H1 (cell line): ENCODE measurements around the gene SIRT7. TPM values are rescaled to one million over a fixed set of nuclear protein-coding genes. Genes with fewer than 3 reads are reported as not detected.

Experiments
- CTCF ChIA-PET: fragments of 300-600 bp; sonication (Branson Sonifier 250); formaldehyde crosslinking; loops from one replicate; lab custom pipeline; 2021; ENCODE audit not compliant: partially characterized antibody; lab: Charles Lee
- POLR2A ChIA-PET: fragments of 300-600 bp; sonication (Branson Sonifier 250); formaldehyde crosslinking; loops from one replicate; lab custom pipeline; 2021; ENCODE audit warnings: inconsistent platforms; ENCODE audit not compliant: partially characterized antibody; lab: Charles Lee
- DNase-seq, 2 experiments: peaks; one replicate each; pipeline versions ENCODE4 v3.0.0 to v3.0.0-alpha.2; 2010 to 2022; ENCODE audit warnings: low spot score in 2 of 2, low read depth in 1 of 2, mixed read lengths in 1 of 2
- FAIRE-seq: peaks from 2 replicates; lab custom pipeline; 2011; peaks lifted over from hg19 to GRCh38; lab: Jason Lieb, UNC
- H2AFZ ChIP-seq: 2 replicates; pipeline ENCODE4 v1.8.1; 2012; ENCODE audit warnings: low read length, inconsistent platforms
- H2AK5ac ChIP-seq: 2 replicates; pipeline ENCODE4 v1.6.1; 2013; ENCODE audit warnings: low read depth, low read length
- H2BK120ac ChIP-seq: replicated peaks from 2 replicates; pipeline ENCODE3; 2013; ENCODE audit warnings: low read depth, low read length, inconsistent platforms
- H2BK12ac ChIP-seq: 2 replicates; pipeline ENCODE4 v1.6.1; 2013; ENCODE audit warnings: low read depth, low read length
- H2BK15ac ChIP-seq: 2 replicates; pipeline ENCODE4 v1.6.1; 2013; ENCODE audit warnings: low read length
- H2BK20ac ChIP-seq: 2 replicates; pipeline ENCODE4 v1.6.1; 2013; ENCODE audit warnings: low read length
- H2BK5ac ChIP-seq: 2 replicates; pipeline ENCODE4 v1.6.1; 2013; ENCODE audit warnings: low read depth, low read length
- H3K14ac ChIP-seq: 2 replicates; pipeline ENCODE4 v1.6.1; 2013; ENCODE audit warnings: inconsistent platforms; ENCODE audit not compliant: insufficient read length
- H3K18ac ChIP-seq: 2 replicates; pipeline ENCODE4 v1.6.1; 2013; ENCODE audit warnings: low read length; ENCODE audit errors: extremely low read depth
- H3K23ac ChIP-seq: 2 replicates; pipeline ENCODE4 v1.6.1; 2013; ENCODE audit warnings: inconsistent platforms; ENCODE audit not compliant: insufficient read length
- H3K23me2 ChIP-seq: 2 replicates; pipeline ENCODE4 v1.6.1; 2013; ENCODE audit warnings: low read depth, low read length
- H3K27ac ChIP-seq: 2 replicates; pipeline ENCODE4 v1.6.1; 2011; ENCODE audit warnings: low read depth, low read length, inconsistent platforms
- H3K27me3 ChIP-seq, 4 experiments: replicated peaks in 1 of 4; 1 replicate in 1 of 4; 2 replicates in 3 of 4; pipeline versions ENCODE4 v1.6.1 to v1.8.1; 2011 to 2013; ENCODE audit warnings: low read length in 3 of 4, mild to moderate bottlenecking in 3 of 4, inconsistent platforms in 2 of 4, mixed read lengths in 2 of 4, moderate library complexity in 1 of 4; ENCODE audit not compliant: control insufficient read depth in 3 of 4, insufficient read depth in 3 of 4; ENCODE audit errors: extremely low read depth in 1 of 4
- H3K36me3 ChIP-seq, 4 experiments: 2 replicates each; pipeline versions ENCODE4 v1.6.1 to v1.8.1; 2011 to 2013; ENCODE audit warnings: mild to moderate bottlenecking in 4 of 4, low read length in 3 of 4, moderate library complexity in 2 of 4, control low read depth in 1 of 4, inconsistent platforms in 1 of 4; ENCODE audit not compliant: insufficient read depth in 4 of 4, control insufficient read depth in 2 of 4
- H3K4ac ChIP-seq: replicated peaks from 2 replicates; pipeline ENCODE3; 2013; ENCODE audit warnings: low read length, low read depth, mixed read lengths, inconsistent platforms; ENCODE audit not compliant: insufficient read length
- H3K4me1 ChIP-seq, 4 experiments: replicated peaks in 1 of 4; 1 replicate in 1 of 4; 2 replicates in 3 of 4; pipeline versions ENCODE4 v1.6.1 to v1.8.1; 2011 to 2013; ENCODE audit warnings: low read length in 3 of 4, inconsistent platforms in 2 of 4, mixed read lengths in 1 of 4; ENCODE audit not compliant: insufficient read depth in 4 of 4, control insufficient read depth in 3 of 4
- H3K4me2 ChIP-seq, 2 experiments: 2 replicates each; pipeline versions ENCODE4 v1.6.1 to v1.8.1; 2011 to 2013; ENCODE audit warnings: low read depth in 2 of 2, low read length in 2 of 2, control low read depth in 1 of 2, inconsistent platforms in 1 of 2, mild to moderate bottlenecking in 1 of 2; ENCODE audit not compliant: insufficient read depth in 1 of 2
- H3K4me3 ChIP-seq, 4 experiments: fragments of 200-600, 300-600 bp in 1 of 4; sonication (generic), shearing (Covaris generic), sonication (Bioruptor Twin) in 1 of 4; 2 replicates each; pipeline versions ENCODE4 v1.5.1 to v1.8.1; 2011 to 2016; ENCODE audit warnings: low read length in 4 of 4, low read depth in 3 of 4, control low read depth in 2 of 4, inconsistent platforms in 2 of 4, mild to moderate bottlenecking in 2 of 4, mixed read lengths in 1 of 4, moderate library complexity in 1 of 4; ENCODE audit not compliant: insufficient read depth in 2 of 4; ENCODE audit errors: extremely low read depth in 1 of 4
- H3K56ac ChIP-seq: replicated peaks from 2 replicates; pipeline ENCODE3; 2013; ENCODE audit warnings: low read depth, mild to moderate bottlenecking, mixed read lengths, low read length, inconsistent platforms; ENCODE audit not compliant: insufficient read length
- H3K79me1 ChIP-seq: 2 replicates; pipeline ENCODE4 v1.6.1; 2013; ENCODE audit warnings: low read depth, low read length, control low read depth
- H3K79me2 ChIP-seq, 2 experiments: 2 replicates each; pipeline versions ENCODE4 v1.6.1 to v1.8.1; 2012 to 2013; ENCODE audit warnings: low read length in 2 of 2, mild to moderate bottlenecking in 2 of 2, inconsistent platforms in 1 of 2; ENCODE audit not compliant: insufficient read depth in 2 of 2, control insufficient read depth in 1 of 2
- H3K9ac ChIP-seq, 4 experiments: replicated peaks in 1 of 4; 1 replicate in 1 of 4; 2 replicates in 3 of 4; pipeline versions ENCODE4 v1.6.1 to v1.8.1; 2011 to 2013; ENCODE audit warnings: low read depth in 3 of 4, low read length in 3 of 4, control low read depth in 2 of 4, mild to moderate bottlenecking in 2 of 4, moderate library complexity in 2 of 4, inconsistent platforms in 1 of 4; ENCODE audit errors: extremely low read depth in 1 of 4
- H3K9me3 ChIP-seq, 2 experiments: 2 replicates each; pipeline versions ENCODE4 v1.6.1 to v1.8.1; 2012 to 2013; ENCODE audit warnings: mild to moderate bottlenecking in 2 of 2, moderate library complexity in 2 of 2, control low read depth in 1 of 2, inconsistent platforms in 1 of 2, low read depth in 1 of 2, low read length in 1 of 2, mixed read lengths in 1 of 2; ENCODE audit not compliant: insufficient read depth in 2 of 2
- H4K20me1 ChIP-seq, 2 experiments: replicated peaks in 1 of 2; 2 replicates each; pipeline versions ENCODE3 to v1.8.1; 2011 to 2013; ENCODE audit warnings: inconsistent platforms in 2 of 2, low read length in 2 of 2, mild to moderate bottlenecking in 1 of 2; ENCODE audit not compliant: insufficient read depth in 2 of 2, control insufficient read depth in 1 of 2
- H4K5ac ChIP-seq: 2 replicates; pipeline ENCODE4 v1.6.1; 2013; ENCODE audit warnings: low read length, low read depth, mixed read lengths, inconsistent platforms; ENCODE audit not compliant: insufficient read length
- H4K8ac ChIP-seq: 2 replicates; pipeline ENCODE4 v1.8.0; 2013; ENCODE audit warnings: mild to moderate bottlenecking, moderate library complexity, low read length, inconsistent platforms; ENCODE audit not compliant: insufficient read depth; ENCODE audit errors: extremely low read depth
- H4K91ac ChIP-seq: replicated peaks from 2 replicates; pipeline ENCODE3; 2013; ENCODE audit warnings: low read length, mixed read lengths, inconsistent platforms; ENCODE audit not compliant: insufficient read length
- E2F6 ChIP-seq: IDR thresholded peaks from 2 replicates; pipeline ENCODE4 v1.6.1; 2012; ENCODE audit warnings: inconsistent platforms
- NANOG ChIP-seq: IDR thresholded peaks from 2 replicates; pipeline ENCODE4 v1.6.1; 2011; ENCODE audit warnings: low read length, low read depth, mild to moderate bottlenecking, inconsistent platforms; ENCODE audit not compliant: insufficient read depth, poor library complexity, severe bottlenecking
- RBBP5 ChIP-seq: IDR thresholded peaks from 2 replicates; pipeline ENCODE4 v1.7.1; 2012; ENCODE audit warnings: low read depth, mild to moderate bottlenecking, inconsistent platforms, low read length, moderate library complexity, borderline replicate concordance
- TBP ChIP-seq: IDR thresholded peaks from 2 replicates; pipeline ENCODE4 v1.6.1; 2011; ENCODE audit warnings: low read depth, low read length, improper control_type of control experiment
- WGBS, 2 experiments: shearing (Covaris generic) in 1 of 2; methylation state at CpG; one replicate each; pipeline versions ENCODE4 v1.1.6 to v1.1.7; 2013 to 2015; ENCODE audit warnings: low lambda C conversion rate in 2 of 2, mixed read lengths in 2 of 2, inconsistent platforms in 1 of 2, low coverage in 1 of 2, missing lambda C conversion rate in 1 of 2; ENCODE audit not compliant: insufficient replicate concordance in 2 of 2, insufficient coverage in 1 of 2, insufficient read length in 1 of 2; ENCODE audit errors: extremely low coverage in 1 of 2, missing lambda C conversion rate in 1 of 2; 5-methylcytosine and 5-hydroxymethylcytosine counted together
- polyA plus RNA-seq, 7 experiments: library from polyadenylated mRNA; depleted of rRNA in 3 of 7; stranded (reverse) in 5 of 7; unstranded in 2 of 7; fragments of >200 nt in 5 of 7; fragments of 200-250 nt in 2 of 7; gene quantifications; 1 replicate in 5 of 7; 2 replicates in 1 of 7; 4 replicates in 1 of 7; pipeline versions ENCODE4 v1.2.1 to v1.2.3, GENCODE V29; 2011 to 2013; ENCODE audit warnings: missing spikeins in 2 of 7, mixed read lengths in 2 of 7
- total RNA-seq: library from RNA; stranded (reverse); fragmentation: NEBNext Ultra II Directional; extraction: Animal tissue kit (Norgen Biotek cat#: 25700); gene quantifications from 2 replicates; pipeline ENCODE4 v1.2.1, GENCODE V29; 2021

The SIRT7 gene
- total and polyA plus RNA-seq, 2 of the 8 experiments (the other 6 are each of a cell fraction or from before 2014, with no cell fraction given), result 5.8 to 16.6 TPM

- no peak overlapping the region for H3K18ac ChIP-seq
- no peak overlapping the region for H2AFZ ChIP-seq
- H2BK20ac ChIP-seq, result no peak overlapping the region
- TF ChIP-seq TBP (no peak), RBBP5 (no peak), E2F6 (no peak), NANOG (no peak)
- H3K4me2 ChIP-seq, result peak overlapping the region; percentile 79 to 94
- peaks cover 0 to 22% (median 15%) of the 10 kb centered on the region in 4 experiments; a peak in 6 of 7 replicates for H3K4me1 ChIP-seq
- no peak overlapping the region for H2BK12ac ChIP-seq
- ChIA-PET CTCF (interaction anchor here (0.6 to 3.8 kb wide), 13 partner anchors 11 to 284 kb away, joined by 3 to 16 read pairs (median 4); partner anchors contain the start of gene NOTUM), POLR2A (interaction anchor here (0.9 to 14.6 kb wide), 13 partner anchors 8 to 220 kb away, joined by 3 to 150 read pairs (median 5); partner anchors contain the start of genes NPB, PCYT2, PYCR1 and SIRT7)
- H4K8ac ChIP-seq, result no peak overlapping the region
- no peaks in the 10 kb centered on the region for H3K9me3 ChIP-seq
- no peak overlapping the region for H2BK120ac ChIP-seq
- no peak overlapping the region for H2AK5ac ChIP-seq
- H3K4ac ChIP-seq, result no peak overlapping the region
- H2BK15ac ChIP-seq, result no peak overlapping the region
- peaks cover 0 to 16% (median 3%) of the 10 kb centered on the region in 4 experiments; a peak in 5 of 8 replicates for H3K36me3 ChIP-seq
- no peak overlapping the region for H3K56ac ChIP-seq
- H4K5ac ChIP-seq, result no peak overlapping the region
- peaks cover 15% of the 10 kb centered on the region for H3K79me1 ChIP-seq
- no peak overlapping the region for H3K9ac ChIP-seq
- H2BK5ac ChIP-seq, result no peak overlapping the region
- H3K4me3 ChIP-seq, result peak overlapping the region in 1 of 4 experiments; percentile 78; a peak in 2 of 8 replicates
- DNase-seq (no peak), FAIRE-seq (no peak)
- no peak overlapping the region for H4K91ac ChIP-seq
- peaks cover 13 to 25% of the 10 kb centered on the region in 2 experiments for H4K20me1 ChIP-seq
- 90% methylated on average over 28 of the region's 31 CpGs; no CpG with 5 or more reads in 1 of the 2 experiments for WGBS, 2 experiments
- H3K14ac ChIP-seq, result no peak overlapping the region
- H3K27me3 ChIP-seq, result peaks cover 0 to 12% (median 9%) of the 10 kb centered on the region in 4 experiments; a peak in 4 of 7 replicates
- H3K23ac ChIP-seq, result no peak overlapping the region
- no peak overlapping the region for H3K27ac ChIP-seq
- peaks cover 6 to 22% of the 10 kb centered on the region in 2 experiments; a peak in 3 of 4 replicates for H3K79me2 ChIP-seq
- peaks cover 15% of the 10 kb centered on the region; the same call in 1 of the 2 replicates for H3K23me2 ChIP-seq
Observed at GRCh38 chr17:81929253-81930141, 11.5 kb upstream of the SIRT7 start.
